Activated CD4-positive, alpha-beta memory T cell treated with anti-CD3 and anti-CD28 coated beads, Interleukin-2, amount 10 ng/mL, durations not matched to agents 7 days and 5 days (primary cell): ENCODE measurements around the gene GOLGA3. TPM values are rescaled to one million over a fixed set of nuclear protein-coding genes. Genes with fewer than 3 reads are reported as not detected.
"Not testable (repeated sequence)": the region's sequence is repeated elsewhere in the genome, so short reads cannot be mapped to it uniquely, and the experiment has no call there.

Experiments
- CTCF ChIA-PET: fragments of 350-600 bp; sonication (Branson Sonifier 250); formaldehyde crosslinking; loops from one replicate; lab custom pipeline; 2021; ENCODE audit warnings: antibody characterized with exemption, inconsistent platforms; lab: Charles Lee
- POLR2A ChIA-PET: fragments of 350-600 bp; sonication (Branson Sonifier 250); formaldehyde crosslinking; loops from one replicate; lab custom pipeline; 2021; ENCODE audit warnings: antibody characterized with exemption; lab: Charles Lee
- DNase-seq: peaks from one replicate; pipeline ENCODE4 v3.0.0-alpha.2; 2020
- H3K27ac Mint-ChIP-seq: one replicate; pipeline ENCODE4 v1.8.0; 2021; ENCODE audit warnings: mild to moderate bottlenecking, mixed read lengths
- H3K27me3 Mint-ChIP-seq: one replicate; pipeline ENCODE4 v1.8.0; 2021; ENCODE audit warnings: mixed read lengths
- H3K36me3 Mint-ChIP-seq: one replicate; pipeline ENCODE4 v1.8.0; 2021; ENCODE audit warnings: low read depth, mixed read lengths
- H3K4me1 Mint-ChIP-seq: one replicate; pipeline ENCODE4 v1.8.0; 2021; ENCODE audit warnings: mixed read lengths
- H3K4me3 Mint-ChIP-seq: one replicate; pipeline ENCODE4 v1.8.0; 2021; ENCODE audit warnings: mild to moderate bottlenecking, mixed read lengths
- H3K9me3 Mint-ChIP-seq: one replicate; pipeline ENCODE4 v1.8.0; 2021; ENCODE audit warnings: mixed read lengths
- total RNA-seq, 2 experiments: library from RNA; stranded (reverse); gene quantifications; one replicate each; pipeline ENCODE4 v1.2.3, GENCODE V29; 2021

The GOLGA3 gene
- total RNA-seq, 2 experiments from 2014 or later: 46.2 to 46.5 TPM

- H3K9me3 Mint-ChIP-seq, DNase-seq, H3K4me1 Mint-ChIP-seq, H3K27ac Mint-ChIP-seq, H3K4me3 Mint-ChIP-seq, H3K27me3 Mint-ChIP-seq, CTCF ChIA-PET: not testable (repeated sequence)
- peaks cover 68% of the 10 kb centered on the region for H3K36me3 Mint-ChIP-seq
- POLR2A ChIA-PET: interaction anchor here (1.3 kb wide), 1 partner anchor 16 kb away, joined by 3 read pairs; no protein-coding TSS in a partner anchor
Observed at GRCh38 chr12:132857019-132857418, 28.4 kb upstream of the GOLGA3 start.

DNA sequence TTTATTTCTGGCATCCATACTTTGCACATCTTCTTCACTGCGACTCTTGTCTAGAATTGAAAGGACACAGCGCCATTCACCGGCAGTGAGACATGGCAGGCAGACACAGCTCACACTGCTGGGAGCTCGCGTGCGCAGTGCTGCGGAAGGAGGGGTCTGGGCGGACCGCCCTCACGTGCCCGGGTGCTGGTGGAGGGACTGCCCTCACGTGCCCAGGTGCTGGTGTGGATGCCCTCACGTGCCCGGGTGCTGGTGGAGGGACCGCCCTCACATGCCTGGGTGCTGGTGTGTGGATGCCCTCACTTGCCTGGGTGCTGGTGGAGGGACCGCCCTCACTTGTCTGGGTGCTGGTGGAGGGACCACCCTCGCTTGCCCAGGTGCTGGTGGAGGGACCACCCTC is 27.9 kb upstream of the GOLGA3 start:
- H3K4me3 Mint-ChIP-seq: no peak overlapping the region
- H3K27me3 Mint-ChIP-seq: no peaks in the 10 kb centered on the region
- H3K9me3 Mint-ChIP-seq: no peaks in the 10 kb centered on the region
- DNase-seq: no peak
- peaks cover 68% of the 10 kb centered on the region for H3K36me3 Mint-ChIP-seq
- POLR2A ChIA-PET: interaction anchor here (1.3 kb wide), 1 partner anchor 17 kb away, joined by 3 read pairs; no protein-coding TSS in a partner anchor
- no peak overlapping the region for H3K27ac Mint-ChIP-seq
- H3K4me1 Mint-ChIP-seq: peaks cover 2% of the 10 kb centered on the region
- CTCF ChIA-PET: no interaction called here

DNA sequence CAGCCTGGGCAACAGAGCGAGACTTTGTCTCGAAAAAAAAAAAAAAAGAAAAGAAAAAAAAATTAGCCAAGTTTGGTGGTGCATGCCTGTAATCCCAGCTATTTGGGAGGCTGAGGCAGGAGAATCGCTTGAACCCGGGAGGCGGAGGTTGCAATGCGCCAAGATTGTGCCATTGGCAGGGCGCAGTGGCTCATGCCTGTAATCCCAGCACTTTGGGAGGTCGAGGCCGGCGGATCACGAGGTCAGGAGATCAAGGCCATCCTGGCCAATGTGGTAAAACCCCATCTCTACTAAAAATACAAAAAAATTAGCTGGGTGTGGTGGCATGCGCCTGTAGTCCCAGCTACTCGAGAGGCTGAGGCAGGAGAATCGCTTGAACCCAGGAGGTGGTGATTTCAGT is 26.5 kb upstream of the GOLGA3 start:
- DNase-seq, H3K9me3 Mint-ChIP-seq, H3K27me3 Mint-ChIP-seq, H3K4me3 Mint-ChIP-seq, H3K4me1 Mint-ChIP-seq, POLR2A ChIA-PET, CTCF ChIA-PET, H3K27ac Mint-ChIP-seq: not testable (repeated sequence)
- H3K36me3 Mint-ChIP-seq: peaks cover 69% of the 10 kb centered on the region

- CTCF ChIA-PET: no interaction called here
- DNase-seq: no peak
- POLR2A ChIA-PET: no interaction called here
- Mint-ChIP-seq H3K27ac (no peak overlapping the region), H3K4me3 (no peak overlapping the region), H3K4me1 (no peaks in the 10 kb centered on the region), H3K27me3 (no peaks in the 10 kb centered on the region), H3K36me3 (peaks cover 66% of the 10 kb centered on the region), H3K9me3 (no peaks in the 10 kb centered on the region)
Observed at GRCh38 chr12:132853285-132854092, 24.8 kb upstream of the GOLGA3 start.

DNA sequence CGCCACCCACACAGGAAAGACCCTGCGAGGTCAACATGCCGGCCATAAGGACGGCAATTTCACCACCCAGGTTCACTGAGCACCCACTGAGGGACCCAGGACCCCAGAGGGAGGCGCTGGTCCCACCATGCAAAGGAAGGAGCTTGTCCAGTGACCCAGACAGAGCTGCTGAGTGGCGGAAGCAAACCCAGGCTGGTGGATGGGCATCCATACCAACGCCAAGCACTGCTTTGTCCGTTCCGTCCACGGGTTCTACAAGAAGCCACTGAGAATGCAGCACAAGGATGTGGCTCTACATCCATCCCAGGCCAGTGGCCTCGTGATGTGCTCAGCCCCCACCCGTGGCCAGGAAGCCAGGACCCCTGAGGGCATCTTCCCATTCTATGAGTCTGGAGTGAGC is 23.8 kb upstream of the GOLGA3 start:
- ChIA-PET POLR2A (no interaction called here), CTCF (no interaction called here)
- H3K27me3 Mint-ChIP-seq: no peaks in the 10 kb centered on the region
- H3K27ac Mint-ChIP-seq: no peak overlapping the region
- H3K4me1 Mint-ChIP-seq: no peaks in the 10 kb centered on the region
- H3K9me3 Mint-ChIP-seq: no peaks in the 10 kb centered on the region
- peaks cover 67% of the 10 kb centered on the region for H3K36me3 Mint-ChIP-seq
- H3K4me3 Mint-ChIP-seq: no peak overlapping the region
- DNase-seq: no peak

DNA sequence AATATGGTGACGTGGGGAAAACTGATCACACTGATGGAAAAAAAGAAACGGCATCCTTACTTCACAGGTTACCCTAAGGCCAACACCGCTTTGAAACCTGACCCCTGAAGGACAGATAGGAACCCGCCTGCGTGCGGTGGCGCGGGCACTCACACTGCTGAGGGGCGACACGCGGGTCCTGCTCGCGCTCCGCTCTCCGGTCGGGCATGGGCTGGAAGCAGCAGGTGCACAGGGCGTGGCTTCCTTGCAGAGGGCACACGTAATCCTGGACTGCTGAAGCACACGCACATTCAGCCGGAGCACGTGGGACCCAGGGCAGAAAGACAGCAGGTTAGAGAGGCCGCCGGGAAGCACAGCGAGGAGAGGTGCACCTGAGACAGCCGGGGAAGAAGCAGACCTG is 22.8 kb upstream of the GOLGA3 start:
- DNase-seq: no peak
- peak overlapping the region; percentile 15 for H3K27ac Mint-ChIP-seq
- peaks cover 71% of the 10 kb centered on the region for H3K36me3 Mint-ChIP-seq
- no peaks in the 10 kb centered on the region for H3K9me3 Mint-ChIP-seq
- POLR2A ChIA-PET: no interaction called here
- H3K4me3 Mint-ChIP-seq: no peak overlapping the region
- no peaks in the 10 kb centered on the region for H3K27me3 Mint-ChIP-seq
- CTCF ChIA-PET: no interaction called here
- H3K4me1 Mint-ChIP-seq: no peaks in the 10 kb centered on the region

GRCh38 chr12:132850291-132850690 is 21.6 kb upstream of the GOLGA3 start:
- H3K4me3 Mint-ChIP-seq: no peak overlapping the region
- POLR2A ChIA-PET: interaction anchor here (1.0 kb wide), 1 partner anchor 12 kb away, joined by 3 read pairs; no protein-coding TSS in a partner anchor
- peaks cover 69% of the 10 kb centered on the region for H3K36me3 Mint-ChIP-seq
- CTCF ChIA-PET: no interaction called here
- no peak overlapping the region for H3K27ac Mint-ChIP-seq
- no peaks in the 10 kb centered on the region for H3K9me3 Mint-ChIP-seq
- H3K27me3 Mint-ChIP-seq: no peaks in the 10 kb centered on the region
- DNase-seq: no peak
- no peaks in the 10 kb centered on the region for H3K4me1 Mint-ChIP-seq

GRCh38 chr12:132848521-132848920 is 19.9 kb upstream of the GOLGA3 start:
- ChIA-PET CTCF (interaction anchor here (1.4 to 1.5 kb wide), 2 partner anchors 19 to 56 kb away, joined by 3 read pairs; no protein-coding TSS in a partner anchor), POLR2A (interaction anchor here (1.5 to 1.9 kb wide), 2 partner anchors 14 to 138 kb away, joined by 5 read pairs; partner anchors contain the start of gene ZNF26)
- no peaks in the 10 kb centered on the region for H3K4me1 Mint-ChIP-seq
- H3K9me3 Mint-ChIP-seq: no peaks in the 10 kb centered on the region
- DNase-seq: no peak
- H3K27ac Mint-ChIP-seq: no peak overlapping the region
- H3K27me3 Mint-ChIP-seq: no peaks in the 10 kb centered on the region
- peaks cover 63% of the 10 kb centered on the region for H3K36me3 Mint-ChIP-seq
- no peak overlapping the region for H3K4me3 Mint-ChIP-seq

DNA sequence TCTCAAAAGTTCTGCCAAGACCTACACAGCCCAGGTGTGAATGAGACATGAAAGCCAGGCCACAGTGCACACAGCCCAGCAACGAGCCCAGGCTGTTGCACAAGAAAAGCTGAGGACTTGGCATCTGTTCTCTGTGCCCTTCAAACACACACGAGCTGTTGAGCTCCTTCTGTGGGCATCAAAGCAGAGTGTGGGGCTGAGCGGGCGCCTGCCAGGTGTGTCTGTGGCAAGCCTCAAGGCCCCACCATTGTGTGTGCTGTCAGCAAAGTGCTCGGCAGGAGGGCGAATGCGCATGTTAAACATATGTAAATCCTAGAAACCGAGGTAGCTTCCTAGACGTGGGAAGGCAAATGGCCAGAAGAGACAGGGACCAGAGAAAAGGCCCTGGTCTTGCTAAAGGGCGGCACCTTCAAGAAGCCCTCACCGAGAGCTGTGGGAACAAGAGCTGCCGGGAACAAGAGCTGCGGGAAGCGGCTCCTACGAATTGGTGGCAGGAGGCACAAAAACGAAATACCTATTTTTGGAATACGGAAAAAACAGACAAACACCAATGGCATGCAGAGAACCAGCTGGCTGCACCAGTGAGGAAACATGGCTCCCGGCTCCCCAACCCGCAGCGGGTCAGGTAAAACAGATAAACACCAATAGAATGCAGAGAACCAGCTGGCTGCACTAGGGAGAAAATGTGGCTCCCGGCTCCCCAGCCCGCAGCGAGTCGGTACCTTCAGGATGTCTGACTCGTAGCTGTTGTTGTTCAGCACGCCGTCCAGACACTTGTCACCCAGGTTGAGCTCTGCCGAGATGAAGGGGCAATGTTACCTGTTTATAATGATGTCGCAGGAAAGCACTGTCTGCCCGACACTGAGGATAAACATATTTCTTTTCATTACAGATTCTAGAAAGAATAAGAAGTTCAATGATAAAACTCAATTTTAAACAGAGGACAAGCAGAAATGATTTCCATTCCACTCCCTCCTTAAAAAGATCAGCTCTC is 19.0 kb upstream of the GOLGA3 start:
- H3K27me3 Mint-ChIP-seq: no peaks in the 10 kb centered on the region
- no peaks in the 10 kb centered on the region for H3K9me3 Mint-ChIP-seq
- H3K4me3 Mint-ChIP-seq: no peak overlapping the region
- DNase-seq: no peak
- peaks cover 63% of the 10 kb centered on the region for H3K36me3 Mint-ChIP-seq
- no peak overlapping the region for H3K27ac Mint-ChIP-seq
- ChIA-PET CTCF (interaction anchor here (0.8 to 1.5 kb wide), 3 partner anchors 19 to 57 kb away, joined by 3 read pairs; no protein-coding TSS in a partner anchor), POLR2A (interaction anchor here (1.5 to 1.9 kb wide), 2 partner anchors 14 to 138 kb away, joined by 5 read pairs; partner anchors contain the start of gene ZNF26)
- H3K4me1 Mint-ChIP-seq: no peaks in the 10 kb centered on the region

- H3K4me3 Mint-ChIP-seq, CTCF ChIA-PET, DNase-seq, H3K9me3 Mint-ChIP-seq, H3K27ac Mint-ChIP-seq, POLR2A ChIA-PET, H3K4me1 Mint-ChIP-seq, H3K27me3 Mint-ChIP-seq: not testable (repeated sequence)
- H3K36me3 Mint-ChIP-seq: peaks cover 63% of the 10 kb centered on the region
Observed at GRCh38 chr12:132844681-132845080, 16.0 kb upstream of the GOLGA3 start.

GRCh38 chr12:132842449-132843045 is 13.9 kb upstream of the GOLGA3 start:
- Mint-ChIP-seq H3K4me3 (no peak overlapping the region), H3K27me3 (no peaks in the 10 kb centered on the region), H3K36me3 (peaks cover 60% of the 10 kb centered on the region), H3K27ac (no peak overlapping the region), H3K4me1 (no peaks in the 10 kb centered on the region), H3K9me3 (no peaks in the 10 kb centered on the region)
- ChIA-PET POLR2A (no interaction called here), CTCF (no interaction called here)
- DNase-seq: no peak

DNA sequence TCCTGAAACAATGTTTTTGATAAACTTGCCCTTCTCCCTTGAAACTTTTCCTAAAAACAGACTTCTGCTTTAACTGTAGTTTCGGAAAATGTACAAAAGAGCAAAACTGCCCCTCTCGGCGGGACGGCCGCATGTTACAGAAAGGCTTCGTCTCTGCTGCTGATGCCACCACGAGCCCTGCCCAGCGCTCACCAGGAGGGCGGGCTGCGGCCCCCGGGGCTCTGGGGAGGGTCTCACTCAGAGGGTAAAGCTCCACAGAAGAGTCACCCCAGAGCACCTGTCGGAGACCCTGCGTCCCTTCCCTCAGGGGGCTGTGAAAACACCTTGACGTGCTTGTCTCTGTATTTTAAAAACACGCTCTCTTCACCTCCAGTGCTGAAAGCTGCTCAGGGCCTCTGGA is 12.5 kb upstream of the GOLGA3 start:
- H3K27me3 Mint-ChIP-seq: no peaks in the 10 kb centered on the region
- CTCF ChIA-PET: no interaction called here
- DNase-seq: no peak
- peaks cover 57% of the 10 kb centered on the region for H3K36me3 Mint-ChIP-seq
- no peak overlapping the region for H3K4me3 Mint-ChIP-seq
- peak overlapping the region; percentile 6 for H3K27ac Mint-ChIP-seq
- H3K4me1 Mint-ChIP-seq: peaks cover 11% of the 10 kb centered on the region
- POLR2A ChIA-PET: no interaction called here
- H3K9me3 Mint-ChIP-seq: no peaks in the 10 kb centered on the region
